SK-N-SH (cell line): ENCODE results near the gene RGS9BP. TPM values are rescaled to one million over a fixed set of nuclear protein-coding genes. Genes with fewer than 3 reads are reported as not detected.

Source experiments
- CTCF ChIA-PET: fragments of 300-600, 350-600 bp; formaldehyde crosslinking; extraction: SDS; loops from one replicate; lab custom pipeline; 2021; lab: Yijun Ruan, JAX
- POLR2A ChIA-PET: fragments of 350-600 bp; sonication (Branson Sonifier 250); formaldehyde crosslinking; extraction: SDS; loops from one replicate; lab custom pipeline; 2020; ENCODE audit warnings: antibody characterized with exemption, inconsistent platforms; lab: Yijun Ruan, JAX
- DNase-seq: peaks from one replicate; pipeline ENCODE4 v3.0.0; 2012
- H2AFZ ChIP-seq: fragments of 200-600 bp; sonication (generic); 2 replicates; pipeline ENCODE4 v1.8.1; 2016; ENCODE audit warnings: antibody characterized with exemption, mild to moderate bottlenecking, low read depth
- H3F3A ChIP-seq: fragments of 200-600 bp; sonication (generic); replicated peaks from 2 replicates; pipeline ENCODE3; 2016; ENCODE audit warnings: antibody characterized with exemption, mild to moderate bottlenecking; ENCODE audit not compliant: insufficient read depth
- H3K27ac ChIP-seq, 2 experiments: fragments of 200-500 bp in 1 of 2; fragments of 200-600 bp in 1 of 2; sonication (Bioruptor generic) in 1 of 2; sonication (generic), shearing (Covaris generic) in 1 of 2; 2 replicates each; pipeline versions ENCODE4 v1.5.1 to v1.6.1; 2014 to 2016; ENCODE audit warnings: low read depth in 2 of 2, inconsistent platforms in 1 of 2, low read length in 1 of 2, mild to moderate bottlenecking in 1 of 2, mixed read lengths in 1 of 2
- H3K27me3 ChIP-seq: fragments of 200-600 bp; sonication (generic), shearing (Covaris generic); 2 replicates; pipeline ENCODE4 v1.6.1; 2016; ENCODE audit warnings: mixed run types; ENCODE audit not compliant: insufficient read depth
- H3K36me3 ChIP-seq, 2 experiments: fragments of 200-500 bp in 1 of 2; fragments of 200-600 bp in 1 of 2; sonication (Bioruptor generic) in 1 of 2; sonication (generic) in 1 of 2; replicated peaks in 1 of 2; 2 replicates each; pipeline versions ENCODE3 to v1.5.1; 2014 to 2016; ENCODE audit warnings: low read length in 1 of 2, mild to moderate bottlenecking in 1 of 2; ENCODE audit not compliant: insufficient read depth in 2 of 2, control insufficient read depth in 1 of 2
- H3K4me1 ChIP-seq, 2 experiments: fragments of 200-500 bp in 1 of 2; fragments of 200-600 bp in 1 of 2; sonication (Bioruptor generic) in 1 of 2; sonication (generic), shearing (Covaris generic) in 1 of 2; 2 replicates each; pipeline versions ENCODE4 v1.5.1 to v1.6.1; 2014 to 2016; ENCODE audit warnings: low read depth in 1 of 2, low read length in 1 of 2, mixed run types in 1 of 2; ENCODE audit not compliant: insufficient read depth in 2 of 2, control insufficient read depth in 1 of 2
- H3K4me2 ChIP-seq: fragments of 200-600 bp; sonication (generic), shearing (Covaris generic); 2 replicates; pipeline ENCODE4 v1.6.1; 2017; ENCODE audit warnings: mixed run types
- H3K4me3 ChIP-seq, 2 experiments: fragments of 200-500 bp in 1 of 2; fragments of 200-600 bp in 1 of 2; sonication (Bioruptor generic) in 1 of 2; sonication (generic), shearing (Covaris generic) in 1 of 2; 2 replicates each; pipeline versions ENCODE4 v1.5.1 to v1.8.1; 2014 to 2016; ENCODE audit warnings: low read depth in 2 of 2, inconsistent platforms in 1 of 2, low read length in 1 of 2, mild to moderate bottlenecking in 1 of 2, mixed read lengths in 1 of 2, moderate library complexity in 1 of 2
- H3K79me2 ChIP-seq: fragments of 200-600 bp; sonication (generic); 2 replicates; pipeline ENCODE4 v1.8.1; 2017; ENCODE audit warnings: mild to moderate bottlenecking; ENCODE audit not compliant: insufficient read depth
- H3K9ac ChIP-seq: fragments of 200-600 bp; sonication (generic); 2 replicates; pipeline ENCODE4 v1.6.1; 2017; ENCODE audit warnings: mixed run types
- H3K9me2 ChIP-seq: fragments of 200-600 bp; sonication (generic); 2 replicates; pipeline ENCODE4 v1.6.1; 2017; ENCODE audit warnings: mixed run types
- H3K9me3 ChIP-seq: fragments of 200-600 bp; sonication (generic); 2 replicates; pipeline ENCODE4 v1.6.1; 2017; ENCODE audit warnings: mixed run types, mild to moderate bottlenecking, moderate library complexity
- H4K20me1 ChIP-seq: fragments of 200-600 bp; sonication (generic); 2 replicates; pipeline ENCODE4 v1.6.1; 2017; ENCODE audit warnings: mild to moderate bottlenecking, mixed run types; ENCODE audit not compliant: insufficient read depth
- CHD2 ChIP-seq: fragments of 150-350 bp; IDR thresholded peaks from 2 replicates; pipeline ENCODE4 v1.6.1; 2018; ENCODE audit warnings: low read length; ENCODE audit not compliant: partially characterized antibody
- CTCF ChIP-seq: fragments of 200-600 bp; sonication (generic); IDR thresholded peaks from 2 replicates; pipeline ENCODE4 v1.6.1; 2017; ENCODE audit warnings: antibody characterized with exemption, mild to moderate bottlenecking, moderate library complexity
- ELF1 ChIP-seq: IDR thresholded peaks from 2 replicates; pipeline ENCODE4 v1.4.0; 2012
- EP300 ChIP-seq, 2 experiments: IDR thresholded peaks; 2 replicates each; pipeline versions ENCODE4 v1.4.0 to v1.6.1; 2012; ENCODE audit warnings: borderline replicate concordance in 1 of 2, low read depth in 1 of 2, low read length in 1 of 2
- EZH2phosphoT487 ChIP-seq: fragments of 200-600 bp; sonication (generic); IDR thresholded peaks from 2 replicates; pipeline ENCODE4 v1.6.1; 2017; ENCODE audit warnings: low read depth, mixed run types, mild to moderate bottlenecking, antibody characterized with exemption, moderate library complexity, borderline replicate concordance
- FOSL2 ChIP-seq: IDR thresholded peaks from 2 replicates; pipeline ENCODE4 v1.4.0; 2012; ENCODE audit warnings: low read depth, mild to moderate bottlenecking, moderate library complexity, borderline replicate concordance
- FOXJ3 ChIP-seq: sonication (generic); formaldehyde crosslinking; IDR thresholded peaks from 2 replicates; pipeline ENCODE4 v1.5.1; 2020; ENCODE audit warnings: mild to moderate bottlenecking, missing genetic modification reagents
- FOXM1 ChIP-seq: IDR thresholded peaks from 2 replicates; pipeline ENCODE4 v1.4.0; 2012; ENCODE audit warnings: low read depth, mild to moderate bottlenecking
- GABPA ChIP-seq: IDR thresholded peaks from 2 replicates; pipeline ENCODE4 v1.4.0; 2012; ENCODE audit warnings: low read depth, mild to moderate bottlenecking
- MAX ChIP-seq: IDR thresholded peaks from 2 replicates; pipeline ENCODE4 v1.4.0; 2012; ENCODE audit warnings: low read depth
- NFIC ChIP-seq: IDR thresholded peaks from 2 replicates; pipeline ENCODE4 v1.4.0; 2012; ENCODE audit warnings: borderline replicate concordance
- NRF1 ChIP-seq: IDR thresholded peaks from 2 replicates; pipeline ENCODE4 v1.6.1; 2012; ENCODE audit warnings: low read depth, mild to moderate bottlenecking, low read length
- PBX3 ChIP-seq: IDR thresholded peaks from 2 replicates; pipeline ENCODE4; 2012
- RAD21 ChIP-seq: IDR thresholded peaks from 2 replicates; pipeline ENCODE4 v1.6.1; 2012; ENCODE audit warnings: mild to moderate bottlenecking, low read length
- RCOR1 ChIP-seq: fragments of 150-350 bp; IDR thresholded peaks from 2 replicates; pipeline ENCODE4 v1.6.1; 2017; ENCODE audit warnings: antibody characterized with exemption, low read length
- REST ChIP-seq: IDR thresholded peaks from 2 replicates; pipeline ENCODE4 v1.6.1; 2012; ENCODE audit warnings: mild to moderate bottlenecking, low read depth, low read length, moderate library complexity
- RFX5 ChIP-seq: IDR thresholded peaks from 2 replicates; pipeline ENCODE4 v1.6.1; 2012; ENCODE audit warnings: mild to moderate bottlenecking, improper control_type of control experiment, low read length
- SMC3 ChIP-seq: IDR thresholded peaks from 2 replicates; pipeline ENCODE4 v1.6.1; 2012; ENCODE audit warnings: low read depth, low read length, improper control_type of control experiment
- TAF1 ChIP-seq: IDR thresholded peaks from 2 replicates; pipeline ENCODE4 v1.6.1; 2012; ENCODE audit warnings: low read depth, mild to moderate bottlenecking, low read length, moderate library complexity, borderline replicate concordance
- TCF12 ChIP-seq: IDR thresholded peaks from 2 replicates; pipeline ENCODE4 v1.4.0; 2012
- USF1 ChIP-seq: IDR thresholded peaks from 2 replicates; pipeline ENCODE4 v1.4.0; 2012; ENCODE audit warnings: low read depth, borderline replicate concordance
- YY1 ChIP-seq: IDR thresholded peaks from 2 replicates; pipeline ENCODE4 v1.4.0; 2012; ENCODE audit warnings: low read depth, mild to moderate bottlenecking
- WGBS: methylation state at CpG from one replicate; pipeline ENCODE4 v1.1.6; 2017; ENCODE audit warnings: low lambda C conversion rate; 5-methylcytosine and 5-hydroxymethylcytosine counted together
- polyA plus RNA-seq, 3 experiments: library from polyadenylated mRNA; depleted of rRNA; stranded (reverse); fragments of >200 nt; gene quantifications; 2 replicates each; pipeline ENCODE4 v1.2.3, GENCODE V29; 2012

The RGS9BP gene
- polyA plus RNA-seq, 1 of the 3 experiments (the other 2 are of a cell fraction), result 0.18 TPM

GRCh38 chr19:32638625-32639024 is 37.0 kb upstream of the RGS9BP start:
- H3K4me3 ChIP-seq, result no peak overlapping the region
- ChIA-PET POLR2A (no interaction called here), CTCF (no interaction called here)
- 95% methylated on average over 9 of the region's 13 CpGs for WGBS
- peaks cover 27 to 53% of the 10 kb centered on the region in 2 experiments for H3K36me3 ChIP-seq
- no peak overlapping the region for H3K4me2 ChIP-seq
- no peaks in the 10 kb centered on the region for H3K9me3 ChIP-seq
- no peaks in the 10 kb centered on the region for H3K4me1 ChIP-seq
- TF ChIP-seq EP300 (IDR thresholded peaks at IDR 0.05; ENCODE audit: borderline replicate concordance in 1 of 2, low read depth in 1 of 2, low read length in 1 of 2), result no peak
- no peak for TF ChIP-seq FOXM1
- TF ChIP-seq RCOR1, result no peak
- TF ChIP-seq ELF1, result no peak
- TF ChIP-seq NFIC, result no peak
- TF ChIP-seq TAF1, result no peak
- no peak for TF ChIP-seq RAD21
- TF ChIP-seq FOSL2, result no peak
- no peak for TF ChIP-seq CHD2
- no peak for TF ChIP-seq TCF12
- TF ChIP-seq GABPA, result no peak
- TF ChIP-seq EZH2phosphoT487, result no peak
- TF ChIP-seq SMC3, result no peak
- TF ChIP-seq FOXJ3 (CRISPR knock-in tag), result no peak
- no peak for TF ChIP-seq CTCF
- no peak for TF ChIP-seq PBX3
- TF ChIP-seq RFX5, result no peak
- TF ChIP-seq YY1, result no peak
- no peak for TF ChIP-seq MAX
- H3K79me2 ChIP-seq, result no peaks in the 10 kb centered on the region
- H3K27ac ChIP-seq, result no peak overlapping the region
- no peaks in the 10 kb centered on the region for H3K27me3 ChIP-seq
- H3K9me2 ChIP-seq, result no peaks in the 10 kb centered on the region
- H3K9ac ChIP-seq, result no peak overlapping the region
- no peak for DNase-seq
- H4K20me1 ChIP-seq, result no peaks in the 10 kb centered on the region
- H3F3A ChIP-seq, result no peaks in the 10 kb centered on the region
- H2AFZ ChIP-seq, result no peak overlapping the region

GRCh38 chr19:32642771-32643170 is 32.9 kb upstream of the RGS9BP start:
- Histone ChIP-seq H3K36me3 (peaks cover 31 to 55% of the 10 kb centered on the region in 2 experiments), H3K9me3 (no peaks in the 10 kb centered on the region), H3K9ac (no peak overlapping the region), H3K79me2 (no peaks in the 10 kb centered on the region), H2AFZ (no peak overlapping the region), H3K4me1 (peaks cover 0 to 5% of the 10 kb centered on the region in 2 experiments; a peak in 1 of 4 replicates), H4K20me1 (no peaks in the 10 kb centered on the region), H3F3A (no peaks in the 10 kb centered on the region), H3K4me3 (no peak overlapping the region), H3K9me2 (no peaks in the 10 kb centered on the region), H3K27ac (no peak overlapping the region), H3K4me2 (no peak overlapping the region), H3K27me3 (no peaks in the 10 kb centered on the region)
- POLR2A ChIA-PET, result no interaction called here
- DNase-seq, result no peak
- CTCF ChIA-PET, result no interaction called here
- WGBS, result 94% methylated on average over 11 of the region's 12 CpGs
- no peak for TF ChIP-seq NFIC
- no peak for TF ChIP-seq USF1
- no peak for TF ChIP-seq PBX3
- TF ChIP-seq NRF1, result no peak
- TF ChIP-seq FOXJ3 (CRISPR knock-in tag), result no peak
- no peak for TF ChIP-seq REST
- TF ChIP-seq CHD2, result no peak
- TF ChIP-seq RAD21, result no peak
